HG03196 (cell line): ENCODE measurements around the gene RFESD.

Experiments used
- ATAC-seq: cut with Tn5 transposase; IDR thresholded peaks from one replicate; pipeline ENCODE4 v1.9.1; 2021; ENCODE audit not compliant: unreplicated experiment

Gene RFESD

DNA sequence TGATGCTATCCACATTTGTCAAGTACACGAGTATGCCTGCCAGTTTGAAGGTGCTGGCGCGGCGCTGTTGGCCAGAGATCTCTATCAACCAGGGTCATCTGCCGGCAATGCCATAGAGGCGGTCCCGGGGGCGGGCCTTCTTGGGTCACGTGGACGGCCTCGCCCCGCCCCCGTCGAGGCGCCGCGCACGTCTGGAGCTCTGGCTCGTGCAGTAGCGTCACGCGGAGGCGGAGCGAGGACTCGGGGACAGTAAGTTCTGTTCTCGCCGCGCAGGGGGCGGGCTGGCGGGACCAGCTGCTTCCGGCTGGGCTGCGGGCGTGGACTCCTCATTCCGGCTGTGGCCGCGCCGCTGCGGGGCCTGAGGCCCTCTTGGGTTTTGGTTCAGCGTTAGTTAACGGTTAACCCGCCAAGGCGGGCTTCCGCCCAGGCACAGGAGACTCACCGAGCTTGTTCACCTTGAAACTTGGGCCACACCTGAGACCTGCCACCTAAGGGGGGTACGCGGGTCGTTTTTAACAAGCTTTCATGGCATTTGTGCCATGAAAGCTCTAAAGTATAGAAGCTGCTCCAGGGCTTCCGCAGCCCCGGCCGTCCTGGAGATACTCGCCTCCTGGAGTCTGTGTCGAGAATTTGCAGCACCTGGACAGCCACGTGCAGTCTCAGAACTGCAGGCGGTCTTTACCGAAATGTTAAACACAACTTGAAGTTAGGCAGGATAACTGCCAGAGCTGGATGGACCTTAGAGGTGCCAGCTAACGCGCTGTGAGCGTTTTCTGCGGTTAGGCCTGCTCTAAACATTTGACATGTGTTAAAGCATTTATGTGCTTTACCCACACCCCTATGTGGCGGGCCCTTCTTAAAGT lies at the start of gene RFESD:
TSS of gene RFESD (plus strand) at position 209 of the 863 bp plus-strand sequence. CDS start 5,495 bp downstream, outside the sequence.
- peak; percentile 97 for ATAC-seq

DNA sequence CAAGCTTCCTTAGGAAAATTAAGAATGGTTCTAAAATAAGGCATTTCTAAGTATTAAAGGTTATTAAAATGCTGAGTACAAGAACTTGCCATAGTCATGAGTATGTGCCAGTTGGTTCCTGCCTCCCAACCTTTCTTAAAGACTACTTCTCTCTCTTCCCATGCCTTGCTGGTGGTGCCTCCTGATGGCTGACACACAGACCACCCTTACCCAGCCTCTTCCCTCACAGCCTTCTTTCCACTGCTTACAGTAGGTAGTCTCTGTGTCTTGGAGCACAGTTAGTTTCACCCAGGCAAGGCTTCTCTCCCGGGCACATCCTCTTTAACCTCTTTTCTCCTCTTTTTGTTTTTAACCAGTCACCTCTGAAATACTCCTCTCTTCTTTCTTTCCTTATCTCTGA lies 47.3 kb upstream of the RFESD start:
- ATAC-seq, result no peak

DNA sequence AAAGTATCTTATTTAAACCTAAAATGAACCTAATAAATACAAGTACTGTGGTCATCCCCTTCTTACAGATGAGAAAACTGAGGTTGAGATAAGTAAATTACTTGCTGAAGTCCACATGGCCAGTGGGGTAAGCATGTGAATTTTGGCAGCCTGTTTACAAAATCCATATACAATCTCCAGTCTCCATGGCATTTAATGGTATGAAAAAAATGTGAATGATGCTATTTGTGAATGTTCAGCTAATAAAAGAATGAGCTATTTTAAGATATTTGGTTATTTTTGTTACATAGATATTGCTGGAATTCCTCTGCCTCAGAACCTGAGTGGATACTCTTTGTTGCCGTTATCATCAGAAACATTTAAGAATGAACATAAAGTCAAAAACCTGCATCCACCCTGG lies 46.0 kb upstream of the RFESD start:
- no peak for ATAC-seq

DNA sequence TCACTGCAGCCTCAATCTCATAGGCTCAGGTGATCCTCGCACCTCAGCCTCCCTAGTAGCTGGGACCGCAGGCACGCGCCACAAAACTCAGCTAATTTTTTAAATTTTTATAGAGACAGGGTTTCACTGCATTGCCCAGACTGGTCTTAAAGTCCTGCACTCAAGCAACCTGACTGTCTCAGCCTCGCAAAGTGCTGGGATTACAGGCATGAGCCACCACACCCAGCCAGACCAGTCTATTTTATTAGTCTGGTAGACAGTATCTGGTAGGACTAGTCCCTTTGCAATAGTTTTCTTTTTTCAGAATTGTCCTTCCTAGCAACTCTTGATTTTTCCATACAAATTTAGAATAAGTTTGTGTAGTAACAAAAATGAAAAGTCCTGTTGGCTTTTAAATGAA lies 40.8 kb upstream of the RFESD start:
- no peak for ATAC-seq

DNA sequence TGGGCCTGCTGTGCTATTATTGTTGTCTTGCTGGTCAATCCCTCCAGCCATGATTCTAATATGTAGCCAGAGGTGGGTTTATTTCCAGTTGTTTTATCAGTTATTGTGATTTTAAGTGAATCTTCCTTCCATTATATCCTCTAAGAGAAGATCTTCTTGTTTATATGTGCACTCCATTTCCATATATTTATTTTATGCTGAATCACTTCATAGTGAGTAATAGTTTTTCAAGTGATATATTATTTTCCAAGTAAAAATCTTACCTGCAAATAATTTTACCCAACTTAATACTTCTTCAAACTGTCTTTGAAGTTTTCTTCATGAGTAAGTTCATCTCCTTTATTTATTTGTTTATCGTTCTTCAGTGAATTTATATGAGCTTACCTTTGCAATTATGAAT lies 40.2 kb upstream of the RFESD start:
- no peak for ATAC-seq

DNA sequence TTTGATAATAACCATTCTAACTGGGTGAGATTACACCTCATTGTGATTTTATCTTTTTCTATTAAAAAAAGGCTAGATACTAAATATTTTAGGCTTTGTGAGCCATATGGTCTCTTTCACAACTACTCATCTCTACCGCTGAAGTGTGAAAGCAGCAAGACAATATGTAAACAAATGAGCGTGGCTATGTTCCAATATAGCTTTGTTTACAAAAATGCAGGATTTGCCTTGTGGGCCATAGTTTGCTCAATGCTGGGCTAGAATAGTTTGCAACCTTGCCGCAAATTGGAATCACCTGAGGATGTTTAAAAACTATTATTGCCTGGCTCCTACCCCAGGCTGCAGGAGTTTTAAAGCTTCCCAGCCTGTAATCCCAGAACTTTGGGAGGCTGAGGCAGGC lies 36.9 kb upstream of the RFESD start:
- no peak for ATAC-seq

DNA sequence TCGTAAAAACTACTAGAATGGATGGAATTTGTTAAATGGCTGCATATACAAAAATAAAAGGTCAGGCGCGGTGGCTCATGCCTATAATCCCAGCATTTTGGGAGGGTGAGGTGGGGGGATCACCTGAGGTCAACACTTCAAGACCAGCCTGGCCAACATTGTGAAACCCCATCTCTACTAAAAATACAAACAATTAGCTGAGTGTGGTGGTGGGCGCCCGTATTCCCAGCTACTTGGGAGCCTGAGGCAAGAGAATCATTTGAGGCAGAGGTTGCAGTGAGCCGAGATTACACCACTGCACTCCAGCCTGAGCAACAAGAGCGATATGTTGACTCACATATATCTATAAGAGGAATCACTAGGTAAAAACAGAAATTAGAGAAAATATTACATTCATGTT lies 36.0 kb upstream of the RFESD start:
- no peak for ATAC-seq

DNA sequence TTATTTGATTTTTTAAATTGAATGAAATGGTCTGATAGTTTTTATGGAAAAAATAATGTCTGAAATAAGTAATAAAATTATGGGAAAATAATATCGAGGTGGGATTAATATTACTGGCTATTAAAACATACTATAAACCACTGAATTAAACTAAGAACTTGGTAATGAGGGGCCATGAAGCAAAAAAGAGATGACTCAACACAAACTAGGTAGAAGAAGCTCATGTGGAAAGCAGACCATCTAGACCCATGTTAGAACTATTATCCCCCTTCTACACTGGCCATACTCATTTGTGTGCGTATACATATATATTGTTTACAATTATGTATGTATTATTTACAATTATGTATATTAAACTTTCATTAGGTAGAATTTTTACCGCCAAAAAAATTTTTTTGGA lies 35.2 kb upstream of the RFESD start:
- no peak for ATAC-seq

DNA sequence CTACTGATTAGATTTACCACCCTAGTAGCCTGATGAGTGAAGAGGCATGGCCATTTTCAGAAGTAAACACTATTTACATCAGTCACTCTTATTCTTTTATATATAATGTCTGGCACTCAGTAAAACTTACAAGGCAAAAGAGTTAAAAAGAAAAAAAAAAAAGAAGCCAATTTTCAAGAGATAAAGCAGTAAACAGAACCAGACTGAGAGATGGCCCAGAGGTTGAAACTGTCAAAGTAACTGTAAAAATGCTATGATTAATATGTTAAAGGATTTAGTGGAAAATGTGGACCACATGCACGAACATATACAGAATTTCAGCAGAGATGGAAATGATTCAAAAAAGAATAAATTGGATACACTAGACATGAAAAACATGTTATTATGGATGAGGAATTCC lies 33.1 kb upstream of the RFESD start:
- ATAC-seq, result no peak

DNA sequence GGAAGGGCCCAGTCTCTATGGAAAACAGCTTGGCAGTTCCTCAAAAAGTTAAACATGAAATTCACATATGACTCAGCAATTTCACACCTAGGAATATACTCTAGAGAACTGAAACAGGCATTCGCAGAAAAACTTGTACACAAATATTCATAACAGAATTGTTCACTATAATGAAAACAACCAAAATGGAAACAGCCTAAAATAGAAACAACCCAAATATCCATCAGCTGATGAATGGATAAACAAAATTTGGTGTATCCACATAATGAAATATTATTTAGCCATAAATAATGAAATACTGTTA lies 31.5 kb upstream of the RFESD start:
- no peak for ATAC-seq

DNA sequence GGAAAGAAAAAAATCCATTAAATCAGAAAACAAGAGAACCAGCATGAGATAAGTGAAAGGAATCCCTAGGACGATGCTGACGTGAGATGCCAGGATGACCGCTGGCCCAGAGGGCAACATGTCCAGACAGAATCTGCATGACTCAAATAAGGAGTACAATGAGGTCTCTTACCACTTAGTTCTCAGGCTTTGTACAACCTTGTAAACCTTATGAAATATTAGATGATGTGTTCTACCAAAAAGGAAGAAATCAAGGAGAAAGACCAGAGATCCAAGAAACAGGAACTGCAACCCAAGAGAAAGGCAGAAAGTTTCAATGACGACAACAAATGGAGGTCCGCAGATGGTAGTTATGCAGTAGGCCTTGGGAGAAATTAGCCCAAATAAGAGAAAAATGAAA lies 29.5 kb upstream of the RFESD start:
- no peak for ATAC-seq

DNA sequence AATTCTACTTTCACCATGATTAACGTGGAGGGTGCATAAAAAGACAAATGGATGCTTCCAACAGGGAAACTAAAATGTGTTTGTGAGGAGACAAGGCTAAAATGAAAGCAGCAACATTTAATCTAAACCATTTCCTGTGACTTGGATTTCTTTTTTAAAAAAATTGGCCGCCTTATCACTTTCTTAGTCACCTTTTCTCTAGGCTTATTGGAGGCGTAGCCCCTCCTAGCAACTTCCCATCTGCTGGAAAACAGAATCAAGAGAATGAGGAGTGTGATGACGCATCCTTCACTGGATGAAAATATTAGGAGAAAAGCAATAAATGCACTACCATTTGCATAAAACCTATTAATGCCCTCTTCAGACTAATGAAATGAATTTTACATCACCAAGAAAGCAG lies 27.5 kb upstream of the RFESD start:
- ATAC-seq, result no peak

DNA sequence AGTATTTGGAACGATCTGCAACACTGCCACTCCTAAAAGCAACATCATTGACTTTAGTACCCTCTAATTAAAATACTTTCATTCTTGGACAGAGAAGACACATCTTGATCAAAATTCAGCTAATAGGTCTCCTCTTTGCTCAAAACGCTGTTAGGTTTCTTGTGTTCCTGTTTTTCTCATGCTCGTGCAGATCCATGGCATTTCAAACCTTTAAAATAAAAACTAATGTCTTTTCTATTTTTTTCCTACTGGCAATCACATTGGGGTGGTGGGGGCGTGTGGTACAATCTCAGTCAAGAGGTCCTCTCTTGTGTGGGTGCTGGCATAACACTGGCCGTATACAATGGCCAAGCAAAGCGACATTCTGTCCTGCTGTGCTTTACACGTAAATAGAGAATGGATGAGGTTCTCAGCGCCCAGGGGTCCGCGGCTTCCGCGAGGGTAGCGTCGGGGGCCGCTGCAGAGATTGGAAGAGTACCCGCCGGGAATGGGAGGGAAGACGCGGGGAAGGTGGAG lies 27.0 kb upstream of the RFESD start:
- no peak for ATAC-seq

DNA sequence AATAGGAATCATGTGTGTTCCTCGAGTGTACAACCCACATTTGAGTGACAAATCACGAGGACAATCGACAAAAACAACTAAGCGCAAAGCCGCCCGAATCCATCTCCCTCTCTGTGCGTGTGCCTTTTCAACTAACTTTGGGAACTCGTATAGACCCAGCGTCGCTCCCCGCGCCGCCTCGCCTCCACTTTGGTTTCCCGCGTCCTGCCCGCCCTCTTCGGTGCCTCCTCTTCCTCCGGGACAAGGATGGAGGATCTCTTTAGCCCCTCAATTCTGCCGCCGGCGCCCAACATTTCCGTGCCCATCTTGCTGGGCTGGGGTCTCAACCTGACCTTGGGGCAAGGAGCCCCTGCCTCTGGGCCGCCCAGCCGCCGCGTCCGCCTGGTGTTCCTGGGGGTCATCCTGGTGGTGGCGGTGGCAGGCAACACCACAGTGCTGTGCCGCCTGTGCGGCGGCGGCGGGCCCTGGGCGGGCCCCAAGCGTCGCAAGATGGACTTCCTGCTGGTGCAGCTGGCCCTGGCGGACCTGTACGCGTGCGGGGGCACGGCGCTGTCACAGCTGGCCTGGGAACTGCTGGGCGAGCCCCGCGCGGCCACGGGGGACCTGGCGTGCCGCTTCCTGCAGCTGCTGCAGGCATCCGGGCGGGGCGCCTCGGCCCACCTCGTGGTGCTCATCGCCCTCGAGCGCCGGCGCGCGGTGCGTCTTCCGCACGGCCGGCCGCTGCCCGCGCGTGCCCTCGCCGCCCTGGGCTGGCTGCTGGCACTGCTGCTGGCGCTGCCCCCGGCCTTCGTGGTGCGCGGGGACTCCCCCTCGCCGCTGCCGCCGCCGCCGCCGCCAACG lies 26.3 kb upstream of the RFESD start, which contains the start of gene GPR150:
TSS of gene GPR150 (plus strand) at position 58 of the 840 bp plus-strand sequence. CDS start at position 247, 189 bp downstream.
- ATAC-seq, result peak; percentile 60

DNA sequence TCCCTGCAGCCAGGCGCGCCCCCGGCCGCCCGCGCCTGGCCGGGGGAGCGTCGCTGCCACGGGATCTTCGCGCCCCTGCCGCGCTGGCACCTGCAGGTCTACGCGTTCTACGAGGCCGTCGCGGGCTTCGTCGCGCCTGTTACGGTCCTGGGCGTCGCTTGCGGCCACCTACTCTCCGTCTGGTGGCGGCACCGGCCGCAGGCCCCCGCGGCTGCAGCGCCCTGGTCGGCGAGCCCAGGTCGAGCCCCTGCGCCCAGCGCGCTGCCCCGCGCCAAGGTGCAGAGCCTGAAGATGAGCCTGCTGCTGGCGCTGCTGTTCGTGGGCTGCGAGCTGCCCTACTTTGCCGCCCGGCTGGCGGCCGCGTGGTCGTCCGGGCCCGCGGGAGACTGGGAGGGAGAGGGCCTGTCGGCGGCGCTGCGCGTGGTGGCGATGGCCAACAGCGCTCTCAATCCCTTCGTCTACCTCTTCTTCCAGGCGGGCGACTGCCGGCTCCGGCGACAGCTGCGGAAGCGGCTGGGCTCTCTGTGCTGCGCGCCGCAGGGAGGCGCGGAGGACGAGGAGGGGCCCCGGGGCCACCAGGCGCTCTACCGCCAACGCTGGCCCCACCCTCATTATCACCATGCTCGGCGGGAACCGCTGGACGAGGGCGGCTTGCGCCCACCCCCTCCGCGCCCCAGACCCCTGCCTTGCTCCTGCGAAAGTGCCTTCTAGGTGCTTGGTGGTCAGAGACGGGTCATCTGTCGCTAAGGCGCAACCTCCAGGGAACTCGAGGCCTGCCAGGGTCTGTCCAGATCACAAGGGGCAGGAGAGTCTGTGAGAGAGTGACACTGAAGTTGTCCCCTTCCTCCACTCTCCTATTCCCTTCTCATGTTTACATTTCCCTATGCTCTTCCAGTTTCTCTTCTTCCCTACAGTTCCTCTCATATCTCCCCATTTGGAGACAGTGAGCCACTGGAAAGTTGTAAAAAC lies 25.4 kb upstream of the RFESD start:
- ATAC-seq, result peak; percentile 34

DNA sequence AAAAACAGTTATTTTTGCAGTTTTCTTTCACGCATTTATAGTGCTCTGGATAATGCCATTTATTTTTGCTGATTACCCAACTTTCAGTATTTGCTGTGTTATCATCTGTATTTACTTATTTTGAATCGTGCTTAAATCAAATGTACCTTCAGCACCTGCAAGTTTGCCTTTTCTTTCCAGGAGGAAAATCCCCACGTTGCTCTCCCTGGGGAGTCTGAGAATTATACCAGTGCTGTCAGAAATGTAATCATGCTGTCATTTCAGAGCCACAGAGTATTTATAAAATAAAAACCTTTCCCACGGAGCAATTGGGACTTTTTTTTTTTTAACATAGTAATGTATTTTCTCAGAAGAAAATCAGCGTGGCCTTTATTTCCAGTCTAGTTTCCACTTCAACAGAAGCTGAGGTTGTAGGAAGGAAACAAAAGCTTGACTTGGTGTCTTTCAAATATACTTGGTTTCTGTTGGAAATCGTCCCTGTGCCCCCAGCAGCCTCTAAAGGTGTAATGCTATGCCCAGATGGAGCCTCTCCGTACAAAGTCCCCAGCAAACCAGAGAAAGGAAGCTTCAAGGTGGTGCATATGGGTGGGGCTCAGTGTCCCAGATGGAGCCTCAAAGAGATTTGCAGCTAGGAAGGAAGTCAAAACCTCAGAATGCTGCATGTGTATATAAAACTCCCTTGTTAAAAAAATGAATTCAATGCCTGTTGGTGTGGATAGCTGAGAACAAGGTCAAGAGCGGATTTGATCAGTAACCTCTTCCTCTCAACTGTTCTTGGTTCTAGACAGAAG lies 24.5 kb upstream of the RFESD start:
- ATAC-seq, result no peak

DNA sequence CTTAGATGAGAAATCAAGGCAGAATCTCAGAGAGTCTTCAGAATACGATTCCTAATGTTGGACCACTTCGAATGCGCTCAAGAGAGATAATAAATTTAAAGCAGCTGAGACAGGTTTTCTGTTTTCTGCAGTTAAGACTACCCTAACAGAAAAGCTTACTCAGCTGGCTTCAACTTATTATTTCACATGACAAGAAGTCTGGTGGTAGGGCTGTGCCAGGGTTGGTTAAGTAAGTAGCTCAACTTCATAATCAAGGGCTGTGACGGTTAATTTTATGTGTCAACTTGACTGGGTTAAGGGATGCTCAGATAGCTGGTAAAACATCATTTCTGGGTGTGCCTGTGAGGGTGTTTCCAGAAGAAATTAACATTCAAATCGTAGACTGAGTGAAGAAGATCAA lies 22.9 kb upstream of the RFESD start:
- no peak for ATAC-seq

DNA sequence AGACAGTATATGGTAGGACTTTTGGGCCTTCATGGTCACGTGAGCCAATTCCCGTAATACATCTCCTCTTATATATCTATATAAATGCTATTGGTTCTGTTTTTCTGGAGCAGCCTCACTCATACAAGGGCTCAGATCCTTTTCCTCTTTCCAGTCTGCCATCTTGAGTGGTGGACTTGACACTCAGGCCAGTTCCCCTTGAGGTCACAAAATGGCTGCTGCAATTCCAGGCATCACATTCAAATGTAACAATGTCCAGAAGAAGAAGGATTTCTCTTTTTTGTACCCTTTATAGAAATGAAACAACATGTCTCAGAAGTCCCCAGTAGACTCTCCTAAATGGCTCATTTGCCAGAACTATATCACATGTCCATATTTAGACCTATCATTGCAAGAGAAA lies 22.2 kb upstream of the RFESD start:
- ATAC-seq, result no peak

DNA sequence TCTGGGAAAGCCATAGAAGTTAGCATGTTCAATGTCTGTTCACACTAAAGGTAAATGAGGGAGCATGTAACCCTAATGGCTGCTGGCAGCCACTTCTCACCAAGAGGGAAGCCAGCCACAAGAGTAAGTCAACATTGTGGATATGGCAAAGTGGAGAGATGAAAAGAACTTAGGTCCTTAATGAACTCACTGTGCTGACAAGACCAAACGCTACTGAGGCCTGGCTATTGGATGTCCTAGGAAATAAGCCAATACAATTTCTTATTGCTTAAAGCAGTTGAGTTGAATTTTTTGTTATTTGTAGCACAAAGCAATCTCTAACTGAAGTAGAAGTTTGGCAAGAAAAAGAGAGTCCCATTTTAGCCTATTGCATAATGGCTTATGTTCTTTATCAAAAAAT lies 19.9 kb upstream of the RFESD start:
- no peak for ATAC-seq
